Coronary artery (tissue), 2 donors: Measurements from ENCODE around the gene IMPDH1.

Experiments
- DNase-seq: peaks from one replicate; pipeline ENCODE4 v3.0.0-alpha.2; 2017; ENCODE audit warnings: low spot score
- H3K27ac ChIP-seq, 2 donors: fragments of 200-600 bp; sonication (generic); one replicate each; pipeline ENCODE4 v1.5.1; 2016 to 2019
- H3K4me3 ChIP-seq: fragments of 200-600 bp; sonication (generic); 2 replicates; pipeline ENCODE4 v1.5.1; 2016; ENCODE audit warnings: mild to moderate bottlenecking, moderate library complexity
- CTCF ChIP-seq: fragments of 200-600 bp; sonication (generic); IDR thresholded peaks from one replicate; pipeline ENCODE4 v1.5.1; 2019; ENCODE audit warnings: antibody characterized with exemption

The IMPDH1 gene

GRCh38 chr7:128356546-128357216, 53.1 kb downstream of the IMPDH1 start:
- DNase-seq: no peak

GRCh38 chr7:128353610-128354009, 56.2 kb downstream of the IMPDH1 start:
- no peak overlapping the region for H3K27ac ChIP-seq
- no peak for TF ChIP-seq CTCF
- no peak for DNase-seq

More at GRCh38 chr7:128356546-128357216, 53.1 kb downstream of the IMPDH1 start:
- TF ChIP-seq CTCF: no peak
- no peak overlapping the region for H3K27ac ChIP-seq
- no peak overlapping the region for H3K4me3 ChIP-seq

GRCh38 chr7:128353189-128353588, 56.6 kb downstream of the IMPDH1 start:
- no peak for DNase-seq
- TF ChIP-seq CTCF: no peak

More at GRCh38 chr7:128353610-128354009, 56.2 kb downstream of the IMPDH1 start:
- no peak overlapping the region for H3K4me3 ChIP-seq

GRCh38 chr7:128352636-128353035, 57.1 kb downstream of the IMPDH1 start:
- peak overlapping the region; percentile 67 for H3K4me3 ChIP-seq
- no peak for TF ChIP-seq CTCF
- no peak for DNase-seq

More at GRCh38 chr7:128353189-128353588, 56.6 kb downstream of the IMPDH1 start:
- Histone ChIP-seq H3K4me3 (no peak overlapping the region), H3K27ac (no peak overlapping the region)

GRCh38 chr7:128352153-128352537, 57.6 kb downstream of the IMPDH1 start:
- Histone ChIP-seq H3K27ac (no peak overlapping the region), H3K4me3 (peak overlapping the region; percentile 67)
- DNase-seq: peak; percentile 75
- TF ChIP-seq CTCF: peak; percentile 38

More at GRCh38 chr7:128352636-128353035, 57.1 kb downstream of the IMPDH1 start:
- H3K27ac ChIP-seq: no peak overlapping the region

- no peak overlapping the region for H3K27ac ChIP-seq
- DNase-seq: no peak
- peak overlapping the region; percentile 67 for H3K4me3 ChIP-seq
- no peak for TF ChIP-seq CTCF
Observed at GRCh38 chr7:128351296-128352152, 58.3 kb downstream of the IMPDH1 start.
